GM18507 (cell line): ENCODE data around the gene THSD7B.
"Not testable (repeated sequence)": the region's sequence is repeated elsewhere in the genome, so short reads cannot be mapped to it uniquely, and the experiment has no call there.

ENCODE experiments used
- DNase-seq: peaks from one replicate; pipeline ENCODE4 v3.0.0; 2011; ENCODE audit warnings: low read depth; ENCODE audit not compliant: insufficient read length; ENCODE audit errors: extremely low spot score
- FAIRE-seq: peaks from 2 replicates; lab custom pipeline; 2011; peaks lifted over from hg19 to GRCh38; lab: Jason Lieb, UNC

The THSD7B gene

DNA sequence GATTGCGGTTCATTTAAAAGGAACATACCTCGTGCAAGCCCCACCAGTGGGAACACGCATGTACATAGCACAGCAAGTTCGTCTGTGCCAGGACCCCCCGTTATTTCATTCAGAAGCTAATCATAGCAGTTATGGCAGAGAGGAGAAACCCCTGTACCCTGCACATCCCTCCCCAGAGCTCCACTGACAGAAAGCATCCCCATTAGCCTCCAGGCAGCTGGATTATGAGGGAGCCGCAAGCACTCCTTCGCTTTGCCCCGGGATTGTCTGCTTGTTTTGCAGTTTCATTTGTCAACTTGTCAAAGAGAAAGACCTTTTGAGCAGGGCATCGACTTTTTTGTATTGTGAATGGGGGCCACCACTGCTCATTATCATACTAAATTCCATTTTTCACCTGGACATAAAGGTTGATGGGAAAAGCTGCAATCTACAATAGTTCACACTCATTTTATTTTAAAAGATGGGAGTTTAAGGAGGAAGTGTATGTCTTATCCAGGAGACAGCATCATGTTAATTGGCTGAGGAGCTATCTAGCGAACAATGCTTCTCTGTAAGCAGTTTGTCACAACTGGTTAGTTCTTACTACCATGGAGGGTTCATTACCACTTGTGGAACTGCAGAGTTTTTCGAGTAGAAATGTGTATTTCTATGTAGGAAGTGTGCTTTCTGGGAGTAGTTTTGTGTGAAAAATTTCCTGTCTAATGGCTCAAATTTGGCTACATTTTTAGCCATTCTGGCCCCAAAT is 255.3 kb downstream of the THSD7B start:
- DNase-seq (no peak), FAIRE-seq (no peak)

DNA sequence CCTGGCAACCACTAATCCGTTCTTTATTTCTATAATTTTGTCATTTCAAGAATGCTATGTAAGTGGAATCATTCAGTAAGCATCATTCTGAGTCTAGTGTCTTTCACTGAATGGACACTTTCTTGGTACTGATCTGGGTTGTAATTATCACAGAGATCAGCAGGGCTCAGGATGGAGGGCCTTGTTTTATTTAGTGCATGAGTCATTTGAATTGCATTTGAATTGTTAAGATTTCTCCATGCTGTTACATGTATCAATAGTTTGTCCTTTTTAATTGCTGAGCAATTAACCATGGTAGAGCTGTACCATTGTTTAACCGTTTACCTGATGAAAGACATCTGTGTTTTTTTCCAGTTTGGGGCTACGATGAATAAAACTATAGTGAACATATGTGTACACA is 256.4 kb downstream of the THSD7B start:
- DNase-seq (no peak), FAIRE-seq (no peak)

DNA sequence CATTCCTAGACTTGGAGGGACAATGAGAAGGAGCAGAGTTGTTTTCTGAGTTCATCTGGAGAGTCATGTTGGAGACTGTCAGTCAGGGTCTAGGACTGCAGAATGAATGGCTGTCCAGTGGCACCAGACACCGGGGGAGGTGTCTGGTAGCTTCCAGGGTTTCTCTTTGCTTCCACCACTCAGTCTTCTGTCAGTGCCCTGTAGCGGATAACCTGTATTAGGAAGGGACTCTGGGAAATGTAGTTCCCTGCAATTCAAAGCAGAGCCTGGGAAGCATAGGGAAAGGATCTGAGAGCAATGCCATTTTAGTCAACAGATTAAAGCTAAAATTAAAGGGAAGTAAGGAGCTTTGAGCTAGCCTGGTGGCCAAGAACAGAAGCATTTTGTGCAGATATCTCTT is 257.9 kb downstream of the THSD7B start:
- no peak for FAIRE-seq
- no peak for DNase-seq

DNA sequence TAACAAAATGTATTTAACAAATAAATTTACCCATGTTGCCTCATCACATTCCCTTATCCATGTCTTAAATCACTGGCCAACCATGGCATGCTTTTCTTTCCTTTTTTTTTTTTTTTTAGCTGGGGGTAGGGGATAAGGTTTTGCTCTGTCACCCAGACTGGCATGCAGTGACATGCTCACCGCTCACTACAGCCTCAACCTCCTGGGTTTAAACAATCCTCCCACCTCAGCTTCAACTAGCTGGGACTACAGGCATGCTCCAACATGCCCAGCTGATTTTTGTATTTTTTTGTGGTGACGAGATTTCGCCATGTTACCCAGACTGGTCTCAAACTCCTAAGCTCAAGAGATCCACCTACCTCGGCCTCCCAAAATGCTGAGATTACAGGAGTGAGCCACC is 266.4 kb downstream of the THSD7B start:
- DNase-seq, result no peak

DNA sequence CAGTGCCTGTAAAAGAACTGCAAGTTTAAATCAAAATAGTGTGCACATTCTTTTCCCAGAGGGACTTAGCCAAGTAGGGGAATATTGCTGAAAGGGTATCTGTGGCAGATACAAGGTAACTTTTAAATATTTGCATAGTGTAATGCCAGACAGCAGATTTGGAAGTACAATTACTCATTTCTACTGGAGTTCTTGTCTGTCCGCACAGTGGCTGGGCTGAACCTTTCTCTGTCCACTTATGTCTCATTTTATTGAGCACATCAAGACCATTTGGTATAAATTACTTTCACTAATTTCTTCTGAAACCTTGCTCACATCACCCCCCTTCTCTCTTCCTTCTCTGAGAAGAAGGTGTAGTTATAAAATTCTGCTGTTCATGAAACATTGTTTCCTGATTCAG is 271.3 kb downstream of the THSD7B start:
- no peak for DNase-seq
- FAIRE-seq, result no peak

More for the DNA sequence above, 266.4 kb downstream of the THSD7B start:
- FAIRE-seq, result no peak

DNA sequence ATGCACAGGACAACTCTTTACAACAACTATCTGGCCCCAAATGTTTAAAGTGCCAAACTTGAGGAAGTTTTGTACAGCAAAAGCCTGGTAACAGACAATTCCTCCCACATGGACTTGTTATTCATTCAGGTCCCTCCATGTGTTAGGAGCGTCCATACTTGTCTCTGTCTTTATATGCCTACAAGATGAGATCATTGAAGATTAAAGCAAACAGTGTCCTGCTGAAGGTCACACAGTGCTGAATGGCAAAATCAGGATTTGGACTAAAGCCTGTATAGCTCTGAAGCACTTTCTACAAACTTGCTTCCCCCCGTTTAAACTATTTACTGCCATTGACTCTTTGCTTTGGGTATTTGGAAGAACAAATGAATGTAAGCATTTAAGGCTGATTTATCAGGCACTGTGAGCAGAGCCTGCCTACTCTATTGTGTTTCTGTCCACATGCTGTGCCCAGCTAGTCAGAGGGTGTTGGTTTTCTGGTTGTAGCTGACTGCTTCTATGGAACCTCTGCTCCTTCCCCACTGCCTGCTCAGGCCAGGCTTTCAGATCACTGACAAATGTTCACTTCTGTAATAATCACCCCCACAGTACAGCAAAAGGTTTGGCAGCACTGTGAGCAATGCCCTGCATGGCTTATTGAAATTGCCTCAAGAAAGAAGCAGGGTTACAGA is 274.3 kb downstream of the THSD7B start:
- FAIRE-seq, result no peak

DNA sequence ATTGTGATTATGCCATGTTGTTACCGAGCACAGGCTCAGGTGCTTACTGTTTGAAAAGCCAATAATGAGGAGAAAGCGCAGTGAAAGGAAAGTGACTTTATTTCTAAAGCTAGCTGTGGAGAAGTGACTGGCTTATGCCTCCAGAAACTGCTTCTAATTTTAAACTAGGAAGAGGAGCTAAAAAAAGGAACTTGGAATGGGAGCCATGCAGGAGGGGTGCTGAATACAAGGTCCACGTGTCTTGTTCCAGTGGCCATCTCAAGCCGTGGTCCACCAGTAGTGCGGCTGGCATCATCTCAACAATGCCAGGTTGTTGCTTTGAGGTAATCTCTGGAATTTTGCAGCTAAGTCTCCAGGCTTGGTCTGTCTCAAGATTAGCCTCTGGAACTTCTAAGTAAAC is 282.0 kb downstream of the THSD7B start:
- DNase-seq (no peak), FAIRE-seq (no peak)

More for the DNA sequence above, 274.3 kb downstream of the THSD7B start:
- no peak for DNase-seq

DNA sequence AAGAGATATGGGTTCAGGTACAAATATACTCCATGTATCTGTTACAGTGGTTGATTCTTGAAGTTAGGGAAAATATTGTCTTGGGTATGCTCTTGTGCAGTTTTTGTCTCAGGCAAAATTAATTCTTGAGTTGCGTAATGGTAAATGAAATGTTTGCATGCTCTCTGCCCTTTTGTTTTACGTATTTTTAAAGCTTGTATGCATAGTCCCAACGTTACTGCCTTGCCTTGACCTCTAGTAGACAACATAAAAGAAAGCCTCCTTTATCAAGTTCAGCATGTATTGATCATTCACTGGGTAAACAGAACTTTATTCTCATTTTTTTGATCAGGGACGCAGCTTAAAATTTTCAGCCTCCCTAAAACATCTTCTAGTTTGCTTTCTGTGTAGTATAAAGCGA is 283.1 kb downstream of the THSD7B start:
- DNase-seq (no peak), FAIRE-seq (no peak)

DNA sequence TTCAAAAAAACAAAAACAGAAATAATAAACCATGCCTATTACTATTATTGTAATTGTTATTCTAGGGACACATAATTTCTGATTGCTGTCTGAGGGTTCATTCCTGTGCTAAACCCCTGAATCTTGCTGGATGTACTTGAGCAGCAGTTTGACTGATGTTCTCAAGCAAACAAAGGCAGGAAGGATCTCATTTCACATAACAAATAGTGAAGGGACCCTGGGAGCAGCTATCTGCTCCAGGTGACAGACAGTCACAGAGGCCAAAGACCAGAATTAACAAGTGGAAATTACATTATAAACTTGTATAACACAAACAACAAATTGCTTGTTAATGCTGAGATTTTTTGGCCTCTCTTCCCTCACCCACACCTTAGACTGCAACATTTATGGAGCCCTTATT is 284.2 kb downstream of the THSD7B start:
- DNase-seq (no peak), FAIRE-seq (no peak)

DNA sequence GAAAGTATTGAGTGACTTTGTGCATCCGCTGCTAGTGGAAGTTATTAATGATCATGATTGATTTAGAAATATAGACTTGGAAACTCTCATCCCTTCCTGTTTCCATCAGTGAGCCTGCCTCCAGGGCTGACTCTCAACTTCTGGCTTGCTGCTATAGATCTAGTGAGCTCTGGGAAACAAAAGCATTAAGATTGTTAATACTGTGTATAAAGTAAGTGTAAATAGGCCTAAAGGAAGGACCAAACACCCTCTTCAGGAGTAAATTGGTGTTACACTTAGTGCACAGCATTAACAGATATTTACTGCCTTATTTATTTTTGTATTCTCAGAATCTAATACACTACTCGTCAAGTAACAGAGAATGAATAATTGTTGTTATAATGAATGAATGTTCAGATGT is 285.6 kb downstream of the THSD7B start:
- FAIRE-seq, result no peak
- no peak for DNase-seq

DNA sequence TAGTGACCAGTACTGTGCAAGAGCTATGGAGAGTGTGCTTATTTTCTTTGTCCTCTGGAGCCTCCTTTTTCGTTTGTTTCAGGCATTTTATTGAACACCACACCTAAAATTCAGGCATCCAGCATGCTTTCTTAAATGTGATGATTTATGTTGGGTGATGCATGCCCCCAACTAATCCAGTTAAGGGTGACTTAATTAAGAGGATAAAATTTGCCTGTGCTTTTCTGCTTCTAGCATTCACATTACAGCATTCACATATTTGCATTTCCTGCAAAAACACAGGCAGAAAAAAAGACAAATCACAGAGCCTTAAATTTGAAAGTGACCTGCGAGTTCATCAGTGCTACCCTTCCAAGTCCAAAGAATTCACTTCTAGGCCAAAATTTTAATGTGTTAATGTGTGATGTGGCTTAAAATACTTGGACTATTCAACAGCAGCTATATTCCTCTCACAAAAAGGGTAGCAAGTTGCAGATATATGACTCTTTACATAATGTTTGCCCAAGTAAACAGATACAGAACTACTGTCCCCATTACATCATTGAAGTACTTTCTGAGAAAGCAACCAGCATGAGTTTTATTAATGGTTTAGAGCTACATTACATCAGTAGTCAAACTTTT is 286.5 kb downstream of the THSD7B start:
- DNase-seq (no peak), FAIRE-seq (no peak)

DNA sequence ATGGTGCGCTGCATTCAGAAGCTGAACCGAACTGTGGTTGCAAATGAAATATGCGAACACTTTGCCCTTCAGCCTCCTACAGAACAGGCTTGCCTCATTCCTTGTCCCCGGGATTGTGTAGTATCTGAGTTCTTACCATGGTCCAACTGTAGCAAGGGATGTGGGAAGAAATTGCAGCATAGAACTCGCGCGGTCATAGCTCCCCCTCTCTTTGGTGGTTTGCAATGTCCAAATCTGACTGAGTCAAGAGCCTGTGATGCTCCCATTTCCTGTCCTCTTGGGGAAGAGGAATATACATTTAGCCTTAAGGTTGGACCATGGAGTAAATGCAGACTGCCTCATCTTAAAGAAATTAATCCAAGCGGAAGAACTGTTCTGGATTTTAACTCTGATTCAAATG is 291.4 kb downstream of the THSD7B start:
- DNase-seq (no peak), FAIRE-seq (no peak)

DNA sequence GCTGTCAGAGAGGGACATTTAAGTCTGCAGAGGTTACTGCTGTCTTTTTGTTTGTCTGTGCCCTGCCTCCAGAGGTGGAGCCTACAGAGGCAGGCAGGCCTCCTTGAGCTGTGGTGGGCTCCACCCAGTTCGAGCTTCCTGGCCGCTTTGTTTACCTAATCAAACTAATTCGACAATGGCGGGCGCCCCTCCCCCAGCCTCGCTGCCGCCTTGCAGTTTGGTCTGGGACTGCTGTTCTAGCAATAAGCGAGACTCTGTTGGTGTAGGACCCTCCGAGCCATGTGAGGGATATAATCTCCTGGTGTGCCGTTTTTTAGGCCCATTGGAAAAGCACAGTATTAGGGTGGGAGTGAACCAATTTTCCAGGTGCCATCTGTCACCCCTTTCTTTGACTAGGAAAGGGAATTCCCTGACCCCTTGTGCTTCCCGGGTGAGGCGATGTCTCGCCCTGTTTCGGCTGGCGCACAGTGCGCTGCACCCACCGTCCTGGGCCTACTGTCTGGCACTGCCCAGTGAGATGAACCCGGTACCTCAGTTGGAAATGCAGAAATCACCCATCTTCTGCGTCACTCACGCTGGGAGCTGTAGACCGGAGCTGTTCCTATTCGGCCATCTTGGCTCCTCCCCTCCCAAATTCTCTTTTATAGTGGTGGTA is 310.9 kb downstream of the THSD7B start:
- FAIRE-seq, DNase-seq: not testable (repeated sequence)

DNA sequence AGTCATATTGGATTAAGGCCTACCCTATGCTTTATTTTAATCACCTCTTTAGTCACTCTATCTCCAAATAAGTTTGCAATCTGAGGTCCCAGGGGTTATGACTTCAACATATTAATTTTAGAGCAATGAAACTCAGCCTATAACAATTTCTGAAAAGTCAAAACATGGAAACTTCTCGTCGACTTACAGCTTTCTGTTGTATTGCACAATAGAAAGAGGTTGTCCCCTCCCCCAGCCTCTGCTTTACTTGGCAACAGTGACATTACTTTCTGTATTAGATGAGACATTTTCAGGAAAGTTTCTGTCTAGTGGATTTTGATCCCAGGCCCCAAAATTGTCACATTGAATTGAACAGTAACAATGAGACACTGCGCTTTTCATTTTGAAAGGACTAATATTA is 326.4 kb downstream of the THSD7B start:
- DNase-seq (no peak), FAIRE-seq (no peak)

DNA sequence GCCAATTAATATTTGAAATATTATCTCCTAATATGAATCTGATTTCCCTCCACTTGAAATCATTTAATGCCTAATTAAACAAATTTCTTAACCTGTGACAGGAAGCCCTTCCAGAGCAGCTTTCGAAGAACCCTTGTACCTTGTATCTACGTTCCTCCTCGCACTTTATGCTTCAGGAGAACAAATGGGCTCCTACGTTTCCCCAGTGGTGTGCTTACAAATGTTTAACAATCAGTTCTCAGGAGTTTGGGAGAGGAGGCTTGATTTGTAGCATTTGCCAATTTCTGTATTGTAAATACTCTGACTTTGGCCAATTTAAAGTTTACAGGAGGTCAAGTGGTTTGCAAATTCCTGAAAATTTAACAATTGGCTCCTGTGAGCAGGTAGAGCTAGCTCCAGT is 327.8 kb downstream of the THSD7B start:
- DNase-seq (no peak), FAIRE-seq (no peak)

DNA sequence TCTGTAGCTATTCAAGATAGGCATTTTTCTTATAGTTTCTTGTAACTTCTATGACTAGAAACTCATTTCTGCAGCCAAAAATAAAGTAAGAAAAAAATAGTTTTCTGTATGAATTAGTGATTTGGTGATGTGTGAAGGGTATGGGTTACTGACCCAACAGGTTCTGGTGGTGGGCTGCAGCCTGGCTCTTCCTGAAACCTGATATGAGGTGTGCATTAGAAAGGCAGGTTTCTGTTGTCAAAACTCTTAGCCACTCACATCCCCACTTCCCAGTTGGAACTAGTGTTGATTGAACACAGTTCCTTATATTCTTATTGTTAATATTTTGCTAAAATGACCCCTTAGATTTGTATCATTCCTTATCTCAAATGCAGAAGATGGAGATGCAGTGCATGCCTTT is 330.8 kb downstream of the THSD7B start:
- DNase-seq (no peak), FAIRE-seq (no peak)

DNA sequence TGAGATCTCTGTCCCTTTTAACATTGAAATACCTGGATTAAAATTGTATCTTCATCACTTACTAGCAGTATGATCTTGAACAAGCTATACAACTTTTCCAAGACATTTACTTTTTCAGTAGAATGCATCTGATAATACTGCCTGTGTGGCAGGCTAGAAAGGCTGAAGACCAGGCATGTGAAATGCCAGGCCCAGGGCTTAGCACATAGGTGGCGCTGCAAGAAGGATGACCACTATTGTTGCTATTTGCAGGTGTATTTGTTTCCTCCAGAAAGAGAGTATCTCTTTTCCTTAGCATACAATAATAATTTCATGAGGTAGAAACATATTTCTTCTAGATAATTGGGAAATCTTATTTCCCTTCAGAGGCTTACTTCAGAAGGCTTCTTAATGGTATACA is 331.3 kb downstream of the THSD7B start:
- no peak for FAIRE-seq
- DNase-seq, result no peak

DNA sequence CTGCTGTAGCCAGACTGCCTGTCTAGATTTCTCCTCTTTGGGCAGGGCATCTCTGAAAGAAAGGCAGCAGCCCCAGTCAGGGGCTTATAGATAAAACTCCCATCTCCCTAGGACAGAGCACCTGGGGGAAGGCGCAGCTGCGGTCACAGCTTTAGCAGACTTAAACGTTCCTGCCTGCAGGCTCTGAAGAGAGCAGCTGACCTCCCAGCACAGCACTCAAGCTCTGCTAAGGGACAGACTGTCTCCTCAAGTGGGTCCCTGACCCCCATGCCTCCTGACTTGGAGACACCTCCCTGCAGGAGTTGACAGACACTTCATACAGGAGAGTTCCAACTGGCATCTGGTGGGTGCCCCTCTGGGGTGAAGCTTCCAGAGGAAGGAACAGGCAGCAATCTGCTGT is 336.5 kb downstream of the THSD7B start:
- not testable (repeated sequence) for FAIRE-seq, DNase-seq

DNA sequence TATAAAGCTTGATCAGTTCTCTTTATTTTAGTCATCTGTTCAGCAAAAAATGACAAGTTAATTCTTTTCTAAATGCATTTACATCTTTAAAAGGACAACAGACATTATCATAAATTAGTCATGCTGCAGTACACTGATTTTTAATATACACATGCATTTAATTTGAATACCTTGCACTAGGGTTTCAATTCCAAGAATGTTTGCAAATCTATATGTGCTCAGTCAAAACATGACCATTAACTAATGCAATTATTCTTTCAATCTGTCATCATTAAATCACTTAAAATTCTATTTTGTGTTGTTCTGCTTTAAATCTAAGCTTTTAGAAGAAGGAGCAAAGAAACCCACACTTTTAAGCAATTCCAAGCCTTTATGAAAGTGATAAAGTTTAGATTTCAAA is 342.6 kb downstream of the THSD7B start:
- FAIRE-seq (no peak), DNase-seq (no peak)

DNA sequence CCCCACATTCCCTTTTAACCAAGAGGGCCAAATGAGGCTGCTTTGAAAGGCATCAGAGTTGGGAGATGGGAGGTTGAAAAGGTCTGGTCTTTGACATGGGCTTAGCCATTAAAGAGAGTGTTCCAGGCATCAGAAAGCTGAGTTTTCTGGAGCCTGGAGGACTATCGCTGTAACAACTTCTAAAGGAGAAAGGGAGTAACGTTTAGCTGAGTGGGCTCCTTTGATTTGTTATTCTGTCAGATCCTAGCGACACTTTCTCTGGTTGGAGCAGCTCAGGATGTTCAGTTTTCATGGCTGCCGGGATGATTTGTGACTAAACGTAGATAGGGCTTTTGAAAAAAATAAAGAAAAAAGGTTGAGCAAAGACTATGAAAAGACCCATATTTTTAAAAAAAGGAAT is 346.6 kb downstream of the THSD7B start:
- DNase-seq, result no peak
- FAIRE-seq, result no peak
